K562 (cell line): ENCODE results near the gene MDM4. TPM values are rescaled to one million over a fixed set of nuclear protein-coding genes. Genes with fewer than 3 reads are reported as not detected.

ENCODE experiments used
- CBFB ChIP-seq: sonication (generic); formaldehyde crosslinking; IDR thresholded peaks from 2 replicates; pipeline ENCODE4 v1.4.0; 2020; ENCODE audit warnings: mild to moderate bottlenecking, missing genetic modification reagents
- FOXJ2 ChIP-seq: fragments of 200-800 bp; sonication (Bioruptor generic); IDR thresholded peaks from 2 replicates; pipeline ENCODE4 v1.6.1; 2016; ENCODE audit warnings: missing genetic modification characterization, missing compliant biosample characterization
- HDAC6 ChIP-seq: IDR thresholded peaks from 2 replicates; pipeline ENCODE4 v1.6.1; 2012; ENCODE audit warnings: low read depth, mild to moderate bottlenecking, control low read depth, inconsistent platforms, low read length, moderate library complexity
- KDM5B ChIP-seq: fragments of 200-600 bp; sonication (generic); IDR thresholded peaks from 2 replicates; pipeline ENCODE4 v1.6.1; 2012; ENCODE audit warnings: low read depth, mild to moderate bottlenecking, moderate library complexity, low read length, control low read depth, inconsistent platforms; ENCODE audit not compliant: insufficient replicate concordance
- RBM34 ChIP-seq: fragments of 200-400 bp; formaldehyde crosslinking; IDR thresholded peaks from 2 replicates; pipeline ENCODE4 v1.6.1; 2018; ENCODE audit warnings: low read length, borderline replicate concordance; ENCODE audit not compliant: insufficient read depth
- TAF15 ChIP-seq: fragments of 200-400 bp; formaldehyde crosslinking; IDR thresholded peaks from 2 replicates; pipeline ENCODE4 v1.6.1; 2017; ENCODE audit warnings: mild to moderate bottlenecking, low read depth, low read length, moderate library complexity
- TCF7L2 ChIP-seq: fragments of 150-350 bp; IDR thresholded peaks from 2 replicates; pipeline ENCODE4 v1.6.1; 2016; ENCODE audit warnings: low read depth, mild to moderate bottlenecking, low read length, moderate library complexity
- ZC3H4 ChIP-seq: sonication (generic); formaldehyde crosslinking; IDR thresholded peaks from 2 replicates; pipeline ENCODE4 v1.9.0; 2021; ENCODE audit warnings: missing genetic modification reagents, borderline replicate concordance
- ZNF444 ChIP-seq: fragments of 250-450 bp; sonication (Bioruptor Pico); IDR thresholded peaks from 2 replicates; pipeline ENCODE4 v1.4.0; 2020; ENCODE audit warnings: mild to moderate bottlenecking, moderate library complexity
- ZNF830 ChIP-seq: fragments of 250-450 bp; sonication (Bioruptor Pico); IDR thresholded peaks from 2 replicates; pipeline ENCODE4 v1.5.0; 2021; ENCODE audit warnings: mild to moderate bottlenecking
- polyA plus RNA-seq, 8 experiments: library from polyadenylated mRNA; depleted of rRNA in 4 of 8; stranded (reverse) in 5 of 8; unstranded in 3 of 8; fragments of >200 nt; fragmentation: Nextera tagmentation in 2 of 8; fragmentation: Illumina TruSeq in 1 of 8; extraction: Ambion mirVana in 2 of 8; extraction: Trizol in 1 of 8; gene quantifications; 2 replicates each; pipeline versions ENCODE4 v1.2.1 to v1.2.3, GENCODE V29; 2011 to 2014; ENCODE audit warnings: inconsistent platforms in 1 of 8, missing spikeins in 1 of 8
- total RNA-seq, 7 experiments: library from RNA; depleted of rRNA in 6 of 7; stranded (reverse); fragments of >200 nt in 6 of 7; fragmentation: Illumina TruSeq in 2 of 7; extraction: Trizol in 2 of 7; gene quantifications; 2 replicates each; pipeline versions ENCODE4 v1.2.1 to v1.2.3, GENCODE V29; 2011 to 2021; ENCODE audit warnings: low replicate concordance in 1 of 7
- TF ChIP-seq, protein P1 (sequence below): fragments of 450-650 bp; IDR thresholded peaks from 2 replicates; pipeline ENCODE4 v1.6.1; 2016; ENCODE audit warnings: mild to moderate bottlenecking, moderate library complexity
- TF ChIP-seq, protein P2 (sequence below): fragments of 200-400 bp; formaldehyde crosslinking; IDR thresholded peaks from 2 replicates; pipeline ENCODE4 v1.6.1; 2017; ENCODE audit warnings: mild to moderate bottlenecking, low read depth, low read length, moderate library complexity
- TF ChIP-seq, protein P3 (sequence below): fragments of 450-650 bp; IDR thresholded peaks from 2 replicates; pipeline ENCODE4 v1.6.1; 2016; ENCODE audit warnings: missing biosample characterization, missing genetic modification characterization

The MDM4 gene
- total and polyA plus RNA-seq, 9 of the 15 experiments (the other 6 are each of a cell fraction or from before 2014, with no cell fraction given): 3.3 to 61.7 (median 21.2) TPM

DNA sequence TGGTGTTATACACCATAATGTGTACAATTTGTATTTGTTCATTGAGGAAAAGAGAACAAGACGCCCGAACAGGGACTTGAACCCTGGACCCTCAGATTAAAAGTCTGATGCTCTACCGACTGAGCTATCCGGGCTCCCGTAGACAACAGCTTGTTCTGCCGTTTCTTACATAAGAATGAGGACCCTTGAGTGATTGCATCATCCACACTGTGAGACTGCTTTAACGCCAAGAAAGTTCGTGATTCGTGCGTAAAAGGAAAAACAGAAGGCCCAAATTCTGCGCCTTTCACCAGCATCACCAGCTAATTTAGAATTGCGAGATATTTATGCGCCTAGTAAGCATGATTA lies 9.3 kb upstream of the MDM4 start (continued):
- TF ChIP-seq, protein P1, sequence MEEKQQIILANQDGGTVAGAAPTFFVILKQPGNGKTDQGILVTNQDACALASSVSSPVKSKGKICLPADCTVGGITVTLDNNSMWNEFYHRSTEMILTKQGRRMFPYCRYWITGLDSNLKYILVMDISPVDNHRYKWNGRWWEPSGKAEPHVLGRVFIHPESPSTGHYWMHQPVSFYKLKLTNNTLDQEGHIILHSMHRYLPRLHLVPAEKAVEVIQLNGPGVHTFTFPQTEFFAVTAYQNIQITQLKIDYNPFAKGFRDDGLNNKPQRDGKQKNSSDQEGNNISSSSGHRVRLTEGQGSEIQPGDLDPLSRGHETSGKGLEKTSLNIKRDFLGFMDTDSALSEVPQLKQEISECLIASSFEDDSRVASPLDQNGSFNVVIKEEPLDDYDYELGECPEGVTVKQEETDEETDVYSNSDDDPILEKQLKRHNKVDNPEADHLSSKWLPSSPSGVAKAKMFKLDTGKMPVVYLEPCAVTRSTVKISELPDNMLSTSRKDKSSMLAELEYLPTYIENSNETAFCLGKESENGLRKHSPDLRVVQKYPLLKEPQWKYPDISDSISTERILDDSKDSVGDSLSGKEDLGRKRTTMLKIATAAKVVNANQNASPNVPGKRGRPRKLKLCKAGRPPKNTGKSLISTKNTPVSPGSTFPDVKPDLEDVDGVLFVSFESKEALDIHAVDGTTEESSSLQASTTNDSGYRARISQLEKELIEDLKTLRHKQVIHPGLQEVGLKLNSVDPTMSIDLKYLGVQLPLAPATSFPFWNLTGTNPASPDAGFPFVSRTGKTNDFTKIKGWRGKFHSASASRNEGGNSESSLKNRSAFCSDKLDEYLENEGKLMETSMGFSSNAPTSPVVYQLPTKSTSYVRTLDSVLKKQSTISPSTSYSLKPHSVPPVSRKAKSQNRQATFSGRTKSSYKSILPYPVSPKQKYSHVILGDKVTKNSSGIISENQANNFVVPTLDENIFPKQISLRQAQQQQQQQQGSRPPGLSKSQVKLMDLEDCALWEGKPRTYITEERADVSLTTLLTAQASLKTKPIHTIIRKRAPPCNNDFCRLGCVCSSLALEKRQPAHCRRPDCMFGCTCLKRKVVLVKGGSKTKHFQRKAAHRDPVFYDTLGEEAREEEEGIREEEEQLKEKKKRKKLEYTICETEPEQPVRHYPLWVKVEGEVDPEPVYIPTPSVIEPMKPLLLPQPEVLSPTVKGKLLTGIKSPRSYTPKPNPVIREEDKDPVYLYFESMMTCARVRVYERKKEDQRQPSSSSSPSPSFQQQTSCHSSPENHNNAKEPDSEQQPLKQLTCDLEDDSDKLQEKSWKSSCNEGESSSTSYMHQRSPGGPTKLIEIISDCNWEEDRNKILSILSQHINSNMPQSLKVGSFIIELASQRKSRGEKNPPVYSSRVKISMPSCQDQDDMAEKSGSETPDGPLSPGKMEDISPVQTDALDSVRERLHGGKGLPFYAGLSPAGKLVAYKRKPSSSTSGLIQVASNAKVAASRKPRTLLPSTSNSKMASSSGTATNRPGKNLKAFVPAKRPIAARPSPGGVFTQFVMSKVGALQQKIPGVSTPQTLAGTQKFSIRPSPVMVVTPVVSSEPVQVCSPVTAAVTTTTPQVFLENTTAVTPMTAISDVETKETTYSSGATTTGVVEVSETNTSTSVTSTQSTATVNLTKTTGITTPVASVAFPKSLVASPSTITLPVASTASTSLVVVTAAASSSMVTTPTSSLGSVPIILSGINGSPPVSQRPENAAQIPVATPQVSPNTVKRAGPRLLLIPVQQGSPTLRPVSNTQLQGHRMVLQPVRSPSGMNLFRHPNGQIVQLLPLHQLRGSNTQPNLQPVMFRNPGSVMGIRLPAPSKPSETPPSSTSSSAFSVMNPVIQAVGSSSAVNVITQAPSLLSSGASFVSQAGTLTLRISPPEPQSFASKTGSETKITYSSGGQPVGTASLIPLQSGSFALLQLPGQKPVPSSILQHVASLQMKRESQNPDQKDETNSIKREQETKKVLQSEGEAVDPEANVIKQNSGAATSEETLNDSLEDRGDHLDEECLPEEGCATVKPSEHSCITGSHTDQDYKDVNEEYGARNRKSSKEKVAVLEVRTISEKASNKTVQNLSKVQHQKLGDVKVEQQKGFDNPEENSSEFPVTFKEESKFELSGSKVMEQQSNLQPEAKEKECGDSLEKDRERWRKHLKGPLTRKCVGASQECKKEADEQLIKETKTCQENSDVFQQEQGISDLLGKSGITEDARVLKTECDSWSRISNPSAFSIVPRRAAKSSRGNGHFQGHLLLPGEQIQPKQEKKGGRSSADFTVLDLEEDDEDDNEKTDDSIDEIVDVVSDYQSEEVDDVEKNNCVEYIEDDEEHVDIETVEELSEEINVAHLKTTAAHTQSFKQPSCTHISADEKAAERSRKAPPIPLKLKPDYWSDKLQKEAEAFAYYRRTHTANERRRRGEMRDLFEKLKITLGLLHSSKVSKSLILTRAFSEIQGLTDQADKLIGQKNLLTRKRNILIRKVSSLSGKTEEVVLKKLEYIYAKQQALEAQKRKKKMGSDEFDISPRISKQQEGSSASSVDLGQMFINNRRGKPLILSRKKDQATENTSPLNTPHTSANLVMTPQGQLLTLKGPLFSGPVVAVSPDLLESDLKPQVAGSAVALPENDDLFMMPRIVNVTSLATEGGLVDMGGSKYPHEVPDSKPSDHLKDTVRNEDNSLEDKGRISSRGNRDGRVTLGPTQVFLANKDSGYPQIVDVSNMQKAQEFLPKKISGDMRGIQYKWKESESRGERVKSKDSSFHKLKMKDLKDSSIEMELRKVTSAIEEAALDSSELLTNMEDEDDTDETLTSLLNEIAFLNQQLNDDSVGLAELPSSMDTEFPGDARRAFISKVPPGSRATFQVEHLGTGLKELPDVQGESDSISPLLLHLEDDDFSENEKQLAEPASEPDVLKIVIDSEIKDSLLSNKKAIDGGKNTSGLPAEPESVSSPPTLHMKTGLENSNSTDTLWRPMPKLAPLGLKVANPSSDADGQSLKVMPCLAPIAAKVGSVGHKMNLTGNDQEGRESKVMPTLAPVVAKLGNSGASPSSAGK: no peak; the same call in 1 of the 2 replicates
- TF ChIP-seq HDAC6 (peak; percentile 88; the same call in 1 of the 2 replicates), ZC3H4 (CRISPR knock-in tag) (no peak), ZNF830 (CRISPR knock-in tag) (0 out of 2 replicates have a peak, but pooled peaks have one; percentile 53), RBM34 (no peak), TAF15 (no peak), ZNF444 (CRISPR knock-in tag) (no peak), KDM5B (peak; percentile 14), TCF7L2 (no peak), FOXJ2 (no peak), CBFB (CRISPR knock-in tag) (no peak)
- TF ChIP-seq, protein P2, sequence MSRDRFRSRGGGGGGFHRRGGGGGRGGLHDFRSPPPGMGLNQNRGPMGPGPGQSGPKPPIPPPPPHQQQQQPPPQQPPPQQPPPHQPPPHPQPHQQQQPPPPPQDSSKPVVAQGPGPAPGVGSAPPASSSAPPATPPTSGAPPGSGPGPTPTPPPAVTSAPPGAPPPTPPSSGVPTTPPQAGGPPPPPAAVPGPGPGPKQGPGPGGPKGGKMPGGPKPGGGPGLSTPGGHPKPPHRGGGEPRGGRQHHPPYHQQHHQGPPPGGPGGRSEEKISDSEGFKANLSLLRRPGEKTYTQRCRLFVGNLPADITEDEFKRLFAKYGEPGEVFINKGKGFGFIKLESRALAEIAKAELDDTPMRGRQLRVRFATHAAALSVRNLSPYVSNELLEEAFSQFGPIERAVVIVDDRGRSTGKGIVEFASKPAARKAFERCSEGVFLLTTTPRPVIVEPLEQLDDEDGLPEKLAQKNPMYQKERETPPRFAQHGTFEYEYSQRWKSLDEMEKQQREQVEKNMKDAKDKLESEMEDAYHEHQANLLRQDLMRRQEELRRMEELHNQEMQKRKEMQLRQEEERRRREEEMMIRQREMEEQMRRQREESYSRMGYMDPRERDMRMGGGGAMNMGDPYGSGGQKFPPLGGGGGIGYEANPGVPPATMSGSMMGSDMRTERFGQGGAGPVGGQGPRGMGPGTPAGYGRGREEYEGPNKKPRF: no peak
- TF ChIP-seq, protein P3, sequence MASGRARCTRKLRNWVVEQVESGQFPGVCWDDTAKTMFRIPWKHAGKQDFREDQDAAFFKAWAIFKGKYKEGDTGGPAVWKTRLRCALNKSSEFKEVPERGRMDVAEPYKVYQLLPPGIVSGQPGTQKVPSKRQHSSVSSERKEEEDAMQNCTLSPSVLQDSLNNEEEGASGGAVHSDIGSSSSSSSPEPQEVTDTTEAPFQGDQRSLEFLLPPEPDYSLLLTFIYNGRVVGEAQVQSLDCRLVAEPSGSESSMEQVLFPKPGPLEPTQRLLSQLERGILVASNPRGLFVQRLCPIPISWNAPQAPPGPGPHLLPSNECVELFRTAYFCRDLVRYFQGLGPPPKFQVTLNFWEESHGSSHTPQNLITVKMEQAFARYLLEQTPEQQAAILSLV: peak; percentile 100
